ENCODE measurements around the gene C19orf47. TPM values are rescaled to one million over a fixed set of nuclear protein-coding genes. Genes with fewer than 3 reads are reported as not detected.
"Not testable (repeated sequence)": the region's sequence is repeated elsewhere in the genome, so short reads cannot be mapped to it uniquely, and the experiment has no call there.

The C19orf47 gene
- total RNA-seq, 2 donors from 2014 or later, result 20.8 to 27.3 TPM

DNA sequence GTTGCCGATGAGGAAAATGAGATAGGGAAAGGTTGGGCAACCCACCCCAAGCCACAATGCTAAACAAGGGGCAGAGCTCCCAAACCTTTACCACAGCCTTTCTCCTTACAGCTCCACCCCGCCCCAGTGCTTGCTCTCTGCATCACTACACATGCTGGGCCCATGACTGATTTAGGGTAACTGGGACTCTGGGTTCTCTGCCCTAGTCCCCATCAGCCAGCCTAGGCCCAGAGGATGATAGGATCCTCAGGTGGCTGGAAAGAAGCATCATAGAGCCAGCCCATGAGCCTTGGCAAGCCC is 11.6 kb downstream of the C19orf47 start:
- Histone ChIP-seq H3K27ac (no peak overlapping the region), H3K4me3 (no peak overlapping the region), H3K4me1 (replicated peaks) (no peaks in the 10 kb centered on the region), H3K27me3 (replicated peaks; ENCODE audit: insufficient read depth) (no peaks in the 10 kb centered on the region), H3K36me3 (no peaks in the 10 kb centered on the region), H3K9me3 (no peaks in the 10 kb centered on the region)
- TF ChIP-seq POLR2A (IDR thresholded peaks at IDR 0.05) (no peak), POLR2AphosphoS5 (IDR thresholded peaks at IDR 0.05) (no peak)
- TF ChIP-seq, protein P1, sequence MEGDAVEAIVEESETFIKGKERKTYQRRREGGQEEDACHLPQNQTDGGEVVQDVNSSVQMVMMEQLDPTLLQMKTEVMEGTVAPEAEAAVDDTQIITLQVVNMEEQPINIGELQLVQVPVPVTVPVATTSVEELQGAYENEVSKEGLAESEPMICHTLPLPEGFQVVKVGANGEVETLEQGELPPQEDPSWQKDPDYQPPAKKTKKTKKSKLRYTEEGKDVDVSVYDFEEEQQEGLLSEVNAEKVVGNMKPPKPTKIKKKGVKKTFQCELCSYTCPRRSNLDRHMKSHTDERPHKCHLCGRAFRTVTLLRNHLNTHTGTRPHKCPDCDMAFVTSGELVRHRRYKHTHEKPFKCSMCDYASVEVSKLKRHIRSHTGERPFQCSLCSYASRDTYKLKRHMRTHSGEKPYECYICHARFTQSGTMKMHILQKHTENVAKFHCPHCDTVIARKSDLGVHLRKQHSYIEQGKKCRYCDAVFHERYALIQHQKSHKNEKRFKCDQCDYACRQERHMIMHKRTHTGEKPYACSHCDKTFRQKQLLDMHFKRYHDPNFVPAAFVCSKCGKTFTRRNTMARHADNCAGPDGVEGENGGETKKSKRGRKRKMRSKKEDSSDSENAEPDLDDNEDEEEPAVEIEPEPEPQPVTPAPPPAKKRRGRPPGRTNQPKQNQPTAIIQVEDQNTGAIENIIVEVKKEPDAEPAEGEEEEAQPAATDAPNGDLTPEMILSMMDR (IDR thresholded peaks at IDR 0.05), result no peak
- 94% methylated on average over 2 of the region's 2 CpGs for WGBS
- intact Hi-C loops (cut with DNase I), result no loop called here
- DNase-seq (ENCODE audit: low spot score), result no peak

DNA sequence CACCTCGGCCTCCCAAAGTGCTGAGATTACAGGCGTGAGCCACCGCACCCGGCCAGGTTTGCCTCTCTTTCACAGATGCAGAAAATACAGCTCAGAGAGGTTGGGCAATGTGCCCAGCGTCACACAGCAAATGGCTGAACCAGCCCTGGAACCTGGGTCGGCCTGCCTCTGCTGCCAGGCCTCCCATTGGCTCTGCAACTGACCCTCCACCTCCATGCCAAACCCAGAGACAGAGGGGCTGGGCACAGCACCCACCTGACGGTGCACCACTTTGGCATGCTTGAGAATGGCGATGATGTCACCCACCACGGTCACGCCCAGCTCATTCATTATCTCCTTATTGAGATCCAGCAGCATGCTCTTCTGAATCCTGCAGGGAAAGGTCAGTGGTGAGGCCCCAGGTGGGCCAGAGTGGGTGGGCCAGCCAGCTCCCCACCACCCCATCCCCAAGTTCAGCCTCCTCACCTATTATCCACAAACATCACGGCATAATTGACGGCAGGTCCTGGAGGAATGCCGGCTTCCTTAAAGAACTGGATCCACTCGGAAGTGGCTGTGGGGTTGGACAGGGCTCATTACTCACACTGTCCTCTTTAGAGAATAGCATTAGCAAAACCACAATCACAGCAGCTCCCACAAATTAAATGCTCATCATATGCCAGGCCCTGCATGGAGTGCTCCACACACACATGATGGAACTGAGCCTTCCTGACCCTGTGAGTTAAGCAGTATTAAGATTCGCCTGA is 12.2 kb downstream of the C19orf47 start:
- Histone ChIP-seq H3K4me3 (no peak overlapping the region), H3K27me3 (replicated peaks; ENCODE audit: insufficient read depth) (no peaks in the 10 kb centered on the region), H3K27ac (no peak overlapping the region), H3K4me1 (replicated peaks) (no peaks in the 10 kb centered on the region), H3K36me3 (no peaks in the 10 kb centered on the region), H3K9me3 (no peaks in the 10 kb centered on the region)
- intact Hi-C loops (cut with DNase I), result no loop called here
- whole genome bisulfite sequencing, result 95% methylated on average over 15 of the region's 15 CpGs
- no peak for DNase-seq (ENCODE audit: low spot score)
- TF ChIP-seq POLR2A (IDR thresholded peaks at IDR 0.05), result no peak
- TF ChIP-seq POLR2AphosphoS5 (IDR thresholded peaks at IDR 0.05), result no peak
- TF ChIP-seq, protein P1 (IDR thresholded peaks at IDR 0.05), result no peak

DNA sequence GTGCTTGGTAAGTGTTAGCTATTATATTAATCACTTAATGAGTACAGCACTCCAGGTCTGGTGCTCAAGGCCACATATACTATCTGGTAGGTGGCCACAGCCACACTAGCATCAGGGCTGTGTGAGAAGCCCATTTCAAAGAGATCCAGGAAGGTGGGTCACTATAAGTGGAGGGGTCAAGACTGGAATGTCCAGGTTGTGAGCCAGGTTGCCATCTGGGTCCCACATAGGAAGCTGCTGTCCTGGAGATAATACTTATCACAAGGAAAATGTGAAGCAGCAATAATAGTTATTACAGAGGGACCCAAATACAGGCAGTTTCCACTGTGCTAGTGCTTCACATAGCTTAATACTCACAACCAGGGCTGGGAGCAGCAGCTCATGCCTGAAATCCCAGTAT is 13.1 kb downstream of the C19orf47 start:
- Histone ChIP-seq H3K27me3 (replicated peaks; ENCODE audit: insufficient read depth) (no peaks in the 10 kb centered on the region), H3K9me3 (no peaks in the 10 kb centered on the region), H3K36me3 (no peaks in the 10 kb centered on the region), H3K4me3 (no peak overlapping the region), H3K27ac (no peak overlapping the region), H3K4me1 (replicated peaks) (no peaks in the 10 kb centered on the region)
- intact Hi-C loops (cut with DNase I), result no loop called here
- TF ChIP-seq, protein P1 (IDR thresholded peaks at IDR 0.05), result no peak
- TF ChIP-seq POLR2AphosphoS5 (IDR thresholded peaks at IDR 0.05) (no peak), POLR2A (IDR thresholded peaks at IDR 0.05) (no peak)
- no peak for DNase-seq (ENCODE audit: low spot score)

DNA sequence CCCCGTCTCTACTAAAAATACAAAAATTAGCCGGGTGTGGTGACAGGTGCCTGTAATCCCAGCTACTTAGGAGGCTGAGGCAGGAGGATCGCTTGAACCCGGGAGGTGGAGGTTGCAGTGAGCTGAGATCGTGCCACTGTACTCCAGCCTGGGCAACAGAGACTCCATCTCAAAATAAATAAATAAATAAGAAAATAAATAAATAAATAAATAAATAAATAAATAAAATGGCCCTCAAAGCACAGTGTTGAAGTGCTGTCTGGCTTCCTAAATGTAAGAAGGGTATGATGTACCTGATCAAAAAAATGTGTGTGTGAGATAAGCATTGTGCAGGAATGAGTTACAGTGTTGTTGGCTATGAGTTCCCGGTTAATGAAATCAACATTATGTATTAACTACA is 15.1 kb downstream of the C19orf47 start:
- H3K9me3 ChIP-seq; H3K27me3 ChIP-seq (replicated peaks; ENCODE audit: insufficient read depth); H3K36me3 ChIP-seq; H3K4me1 ChIP-seq (replicated peaks); DNase-seq (ENCODE audit: low spot score); H3K27ac ChIP-seq; intact Hi-C loops (cut with DNase I); H3K4me3 ChIP-seq: not testable (repeated sequence)
- WGBS, result 91% methylated on average over 6 of the region's 6 CpGs

DNA sequence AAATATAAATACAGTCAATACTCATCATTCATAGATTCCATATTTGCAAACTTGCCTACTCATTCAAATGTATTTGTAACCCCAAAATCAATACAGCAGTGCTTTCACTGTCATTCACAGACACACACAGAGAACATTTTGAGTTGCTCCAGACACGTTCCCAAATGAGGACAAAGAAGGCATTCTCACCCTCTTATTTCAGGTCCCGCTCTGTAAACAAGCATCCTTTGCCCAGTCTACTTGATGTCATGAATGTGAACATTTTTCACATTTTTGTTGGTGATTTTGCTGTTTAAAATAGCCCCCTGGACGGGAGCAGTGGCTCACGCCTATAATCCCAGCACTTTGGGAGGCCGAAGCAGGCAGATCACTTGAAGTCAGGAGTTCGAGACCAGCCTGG is 15.5 kb downstream of the C19orf47 start:
- Histone ChIP-seq H3K36me3 (peaks cover under 1 to 3% of the 10 kb centered on the region in 2 donors), H3K4me3 (no peak overlapping the region), H3K4me1 (replicated peaks) (no peaks in the 10 kb centered on the region), H3K9me3 (no peaks in the 10 kb centered on the region), H3K27me3 (replicated peaks; ENCODE audit: insufficient read depth) (no peaks in the 10 kb centered on the region), H3K27ac (no peak overlapping the region)
- WGBS, result 80% methylated on average over 6 of the region's 6 CpGs
- TF ChIP-seq, protein P1 (IDR thresholded peaks at IDR 0.05), result no peak
- TF ChIP-seq POLR2A (IDR thresholded peaks at IDR 0.05) (no peak), POLR2AphosphoS5 (IDR thresholded peaks at IDR 0.05) (no peak)
- intact Hi-C loops (cut with DNase I), result no loop called here
- DNase-seq (ENCODE audit: low spot score), result no peak
